NCI-H187 (cell line): Measurements from ENCODE around the gene FCER2.
"Not testable (repeated sequence)": the region's sequence is repeated elsewhere in the genome, so short reads cannot be mapped to it uniquely, and the experiment has no call there.

Experiments used
- DNase-seq, 2 experiments: peaks; one replicate each; lab custom pipeline; 2025; lab: John Stamatoyannopoulos, UW

Gene FCER2

DNA sequence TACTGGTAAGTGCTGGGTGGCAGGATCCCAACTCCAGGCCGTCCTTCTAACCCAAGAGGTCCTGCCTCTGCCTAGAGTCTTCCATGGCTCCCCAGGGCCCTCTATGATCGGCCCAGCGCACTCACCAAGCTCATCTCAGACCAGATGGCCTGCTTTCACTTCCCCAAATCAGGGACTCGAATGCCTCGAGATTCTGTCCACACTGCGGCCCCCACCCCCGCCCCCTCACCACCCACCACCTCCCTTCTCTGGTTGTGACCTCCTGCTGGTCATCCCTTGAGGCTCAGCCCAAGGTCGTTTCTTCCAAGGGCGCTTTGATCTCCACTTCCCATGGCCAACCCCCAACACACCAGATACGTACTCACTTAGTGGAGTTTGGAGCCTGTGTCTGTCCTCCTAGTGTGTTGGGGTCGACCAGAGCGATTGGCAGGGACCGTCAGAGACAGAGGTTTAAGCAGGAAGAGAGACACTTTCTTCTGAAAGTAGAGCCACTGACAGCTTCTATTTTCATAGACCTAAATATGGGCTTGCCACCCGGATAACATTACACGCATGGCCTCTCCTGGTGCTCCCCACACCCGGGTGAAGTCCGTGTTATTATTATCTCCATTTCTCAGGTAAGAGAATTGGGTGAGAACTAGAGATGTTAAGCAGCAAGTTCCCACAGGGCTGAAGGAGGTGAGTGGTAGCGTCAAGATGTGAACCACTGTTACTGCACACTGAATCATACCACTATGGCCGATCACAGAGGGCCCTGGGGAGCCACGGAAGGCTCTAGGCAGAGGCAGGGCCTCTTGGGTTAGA is at the start of gene FCER2:
TSS of gene FCER2 (minus strand) at position 478 of the 804 bp plus-strand sequence. CDS start 2,371 bp downstream, outside the sequence.
- no peak for DNase-seq

- DNase-seq, result no peak
These were observed 49.3 kb upstream of the FCER2 start for GRCh38 chr19:7751157-7751783.

DNA sequence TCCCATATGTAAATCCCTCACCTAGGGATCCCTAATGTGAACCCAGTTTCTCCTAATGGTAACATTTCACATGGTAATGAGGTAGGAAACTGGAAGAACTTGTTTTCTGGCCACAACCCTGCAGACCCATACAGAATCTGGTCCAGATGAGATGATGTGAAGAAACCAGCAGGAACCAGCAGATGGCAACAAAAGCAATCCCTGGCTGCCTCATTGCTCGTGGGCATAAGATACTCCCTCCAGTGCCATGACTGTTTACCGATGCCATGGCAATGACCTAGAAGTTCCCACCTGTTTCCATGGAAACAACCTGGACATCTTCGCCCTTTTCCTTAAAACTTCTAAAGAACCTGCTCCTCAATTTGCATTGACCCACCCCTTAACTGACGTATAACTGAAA is 46.8 kb upstream of the FCER2 start:
- no peak for DNase-seq

GRCh38 chr19:7748171-7748570 is 46.2 kb upstream of the FCER2 start:
- no peak for DNase-seq

GRCh38 chr19:7746903-7747884 is 45.3 kb upstream of the FCER2 start, which contains the start of gene CD209:
CD209 (minus strand) TSS chr19:7747534; CDS start chr19:7747511, 23 bp downstream.
- no peak for DNase-seq

- DNase-seq, result not testable (repeated sequence)
These were observed 44.4 kb upstream of the FCER2 start for GRCh38 chr19:7746306-7746705.

DNA sequence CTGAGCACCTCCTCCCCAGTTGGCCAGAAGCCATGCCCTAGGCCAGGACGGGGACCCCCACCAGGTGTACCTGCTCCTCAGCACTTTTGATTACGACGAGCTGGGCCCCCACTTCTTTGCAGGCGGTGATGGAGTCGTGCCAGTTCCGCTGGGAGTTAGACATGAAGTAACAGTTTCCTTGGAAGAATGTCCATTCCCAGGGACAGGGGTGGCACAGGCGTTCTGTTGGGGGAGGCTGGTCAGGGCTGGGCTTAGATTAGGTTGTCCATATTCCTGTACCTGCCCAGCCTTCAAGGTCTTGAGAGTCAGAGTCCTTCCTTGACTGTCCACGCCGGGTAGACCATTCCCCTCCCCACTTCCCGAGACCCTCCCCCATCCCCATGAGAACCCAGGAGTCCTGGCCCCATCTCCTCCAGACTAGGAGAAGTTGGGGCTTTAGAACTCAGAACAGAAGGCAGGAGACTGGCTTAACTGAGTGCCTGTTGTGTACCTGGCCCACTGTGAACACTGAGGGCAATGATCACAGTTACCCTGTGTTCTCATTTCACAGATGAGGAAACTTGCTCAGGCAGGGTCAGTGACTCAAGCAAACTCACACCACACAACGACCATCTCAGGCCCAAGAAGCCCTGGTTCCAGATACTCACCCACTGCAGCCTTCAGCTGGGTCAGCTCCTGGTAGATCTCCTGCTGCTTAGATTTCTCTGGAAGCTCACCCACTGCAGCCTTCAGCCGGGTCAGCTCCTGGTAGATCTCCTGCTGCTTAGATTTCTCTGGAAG is 43.1 kb upstream of the FCER2 start:
- DNase-seq, result no peak

- no peak for DNase-seq
These were observed 42.4 kb upstream of the FCER2 start for GRCh38 chr19:7744199-7744786.

GRCh38 chr19:7743425-7743841 is 41.5 kb upstream of the FCER2 start:
- DNase-seq, result no peak

DNA sequence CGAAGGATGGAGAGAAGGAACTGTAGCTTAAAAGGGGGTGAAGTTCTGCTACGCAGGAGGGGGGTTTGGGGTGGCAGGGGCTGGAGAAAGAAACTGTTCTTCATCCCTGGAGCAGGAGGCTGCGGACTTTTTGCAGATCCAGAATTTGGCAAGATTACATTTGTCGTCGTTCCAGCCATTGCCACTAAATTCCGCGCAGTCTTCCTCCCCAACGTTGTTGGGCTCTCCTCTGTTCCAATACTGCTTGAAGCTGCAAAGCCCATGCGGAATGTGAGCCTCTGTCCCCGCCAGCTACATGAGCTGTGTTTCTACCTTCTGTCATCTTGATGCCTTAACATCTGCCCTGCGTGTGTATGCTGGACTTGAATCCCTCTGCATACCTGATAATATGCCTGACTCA is 41.1 kb upstream of the FCER2 start:
- DNase-seq, result no peak

DNA sequence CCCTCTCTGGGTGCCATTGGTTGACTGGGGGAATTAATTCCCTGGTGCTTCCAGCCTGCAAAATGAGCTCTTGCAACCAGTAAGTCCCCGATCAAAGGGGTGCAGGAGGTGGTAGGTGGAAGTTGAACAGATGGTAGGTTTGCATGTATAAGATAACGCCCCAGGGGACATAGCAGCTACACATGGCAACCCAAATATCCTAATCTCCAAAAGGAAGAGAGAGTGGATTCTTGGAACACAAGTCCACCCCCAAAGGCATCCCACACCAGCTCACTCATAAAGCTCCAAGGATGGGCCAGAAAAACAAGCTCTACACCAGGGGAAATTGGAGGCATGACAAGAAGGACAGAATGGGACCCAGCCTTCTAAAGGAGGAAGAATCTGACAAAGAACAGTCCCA is 40.6 kb upstream of the FCER2 start:
- no peak for DNase-seq

- DNase-seq, result no peak
These were observed 38.7 kb upstream of the FCER2 start for GRCh38 chr19:7740682-7741054.

DNA sequence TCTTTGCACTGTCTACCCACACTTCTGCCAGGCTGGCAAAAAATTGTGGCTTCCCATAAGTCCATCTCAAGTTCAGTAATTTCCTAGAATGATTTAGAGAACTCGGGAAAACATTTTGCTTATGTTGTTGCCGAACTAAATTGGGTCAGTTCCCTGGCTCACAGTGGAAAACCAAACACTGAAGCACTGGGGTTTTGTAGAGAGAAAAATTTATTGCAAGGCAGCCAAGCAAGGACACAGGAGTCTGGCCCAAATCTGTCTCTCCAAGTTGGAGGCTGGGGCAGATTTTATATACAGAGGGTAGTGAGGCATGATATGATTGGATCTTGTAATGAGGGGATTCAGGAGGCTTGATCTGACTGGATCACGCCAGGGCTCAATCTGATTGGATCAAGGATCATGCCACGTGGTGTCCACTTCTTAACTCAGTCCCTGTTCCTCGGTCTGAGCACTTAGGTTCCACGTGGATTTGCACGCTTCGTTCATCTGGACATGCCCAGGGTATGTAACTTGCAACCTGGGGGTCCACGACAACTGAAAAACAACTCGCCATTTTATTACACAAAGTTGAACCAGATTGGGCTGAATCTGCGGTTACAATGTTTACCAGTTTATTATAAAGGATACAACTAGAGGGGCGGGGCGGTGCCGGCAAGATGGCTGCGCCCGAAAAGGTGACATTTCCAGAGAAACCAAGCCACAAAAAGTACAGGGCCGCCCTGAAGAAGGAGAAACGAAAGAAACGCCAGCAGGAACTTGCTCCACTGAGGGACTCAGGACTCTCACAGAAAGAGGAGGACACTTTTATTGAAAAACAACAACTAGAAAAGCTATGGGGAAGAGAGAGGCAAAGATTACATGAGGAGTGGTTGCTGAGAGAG is 38.1 kb upstream of the FCER2 start:
- no peak for DNase-seq

DNA sequence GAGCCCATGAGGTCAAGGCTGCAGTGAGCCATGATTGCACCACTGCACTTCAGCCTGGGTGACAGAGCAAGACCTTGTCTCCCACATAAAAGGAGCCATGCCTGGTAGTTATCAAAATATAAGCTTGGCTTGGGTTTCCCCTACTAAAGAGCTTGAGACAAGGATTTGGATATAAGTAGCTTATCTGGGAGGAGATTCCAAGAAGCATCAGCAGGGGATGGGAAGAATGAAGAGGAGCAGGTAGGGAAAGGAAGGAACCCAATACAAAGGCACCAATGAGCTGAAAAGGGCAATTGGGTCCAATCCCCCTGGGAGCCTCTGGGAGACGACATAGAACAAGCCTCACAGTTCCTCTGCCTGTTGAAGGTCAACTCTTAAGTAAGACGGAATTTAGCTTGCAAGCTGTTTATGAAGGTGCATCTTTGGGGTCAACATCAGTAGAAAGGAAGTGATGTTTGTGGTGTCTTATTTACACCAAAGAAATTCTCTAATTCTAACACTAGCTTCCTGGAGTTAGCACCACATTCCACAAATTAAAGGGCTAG is 37.4 kb upstream of the FCER2 start:
- DNase-seq, result no peak

DNA sequence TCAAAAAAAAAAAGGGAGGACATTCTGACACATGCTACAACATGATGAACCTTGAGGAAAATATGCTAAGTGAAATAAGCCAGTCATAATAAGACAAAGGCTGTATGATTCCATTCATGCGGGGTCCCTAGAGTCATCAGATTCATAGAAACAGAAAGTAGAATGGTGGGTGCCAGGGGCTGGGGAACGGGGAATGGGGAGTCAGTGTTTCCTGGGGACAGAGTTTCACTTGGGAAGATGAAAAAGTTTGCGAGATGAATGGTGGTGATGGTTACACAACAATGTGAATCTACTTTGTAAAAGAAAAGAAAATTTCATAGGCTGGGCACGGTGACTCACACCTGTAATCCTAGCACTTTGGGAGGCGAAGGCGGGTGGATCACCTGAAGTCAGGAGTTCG is 36.1 kb upstream of the FCER2 start:
- DNase-seq, result no peak

- DNase-seq, result no peak
These were observed 35.3 kb upstream of the FCER2 start for GRCh38 chr19:7737215-7737614.

DNA sequence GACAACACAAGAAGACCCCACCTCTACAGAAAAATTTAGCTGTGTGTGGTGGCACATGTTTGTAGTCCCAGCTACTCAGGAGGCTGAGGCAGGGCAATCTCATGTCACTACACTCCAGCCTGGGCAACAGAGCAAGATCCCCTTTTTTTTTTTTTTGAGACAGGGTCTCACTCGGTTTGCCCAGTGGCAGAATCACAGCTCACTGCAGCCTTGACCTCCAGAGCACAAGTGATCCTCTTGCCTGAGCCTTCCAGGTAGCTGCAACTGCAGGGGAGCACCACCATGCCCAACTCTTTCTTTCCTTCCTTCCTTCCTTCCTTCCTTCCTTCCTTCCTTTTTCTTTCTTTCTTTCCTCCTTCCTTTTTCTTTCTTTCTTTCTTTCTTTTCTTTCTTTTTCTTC is 34.2 kb upstream of the FCER2 start:
- DNase-seq, result no peak

DNA sequence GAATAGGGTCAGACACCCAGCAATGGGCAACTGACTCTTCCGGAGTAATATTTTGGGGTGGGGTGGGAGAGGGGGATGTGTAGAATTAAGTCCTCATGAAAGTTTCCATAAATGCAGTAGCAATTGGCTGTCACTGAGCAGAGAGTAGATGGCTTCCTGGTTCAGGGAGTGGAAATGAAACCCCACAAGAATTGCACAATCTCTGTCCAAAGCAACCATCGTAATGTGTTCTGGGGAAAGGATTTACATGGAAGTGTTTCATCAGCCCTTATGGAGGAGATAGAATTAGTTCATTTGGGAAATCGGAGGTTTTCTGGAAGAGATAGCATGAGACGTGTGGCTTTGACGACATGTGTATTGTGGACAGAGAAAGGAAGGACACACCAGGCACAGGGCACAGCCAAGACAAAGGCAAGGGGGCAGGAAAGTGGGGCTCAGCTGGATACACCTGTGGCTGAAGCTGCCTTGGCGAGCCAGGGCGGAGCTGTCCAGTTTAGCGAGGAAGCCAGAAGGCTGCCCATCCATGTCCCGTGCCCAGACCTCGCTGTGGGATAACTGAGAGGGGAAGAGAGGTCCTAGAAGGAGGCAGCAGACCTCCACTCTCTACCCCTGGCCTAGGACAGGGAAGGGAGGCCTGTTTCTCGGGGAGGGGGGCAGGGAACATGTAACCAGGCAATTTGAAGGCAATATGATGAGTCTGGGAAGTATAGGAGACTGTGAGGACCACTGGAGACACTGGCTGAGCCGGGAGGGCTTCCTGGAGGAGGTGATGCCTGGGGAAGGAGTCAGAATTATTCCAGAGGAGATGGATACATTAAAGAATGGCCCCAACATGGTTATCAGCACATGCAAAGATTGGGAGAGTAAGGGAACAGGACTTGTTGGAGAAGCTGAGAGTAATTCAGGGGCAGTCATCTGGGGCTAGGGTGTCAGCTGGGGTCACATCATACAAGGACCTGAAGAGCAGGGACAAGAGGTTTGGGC is 32.6 kb upstream of the FCER2 start:
- DNase-seq, result no peak

- no peak for DNase-seq
These were observed 31.4 kb upstream of the FCER2 start for GRCh38 chr19:7733376-7733775.
